ENCODE measurements around the gene HVCN1.

The HVCN1 gene

GRCh38 chr12:110698171-110698902, 9.4 kb upstream of the HVCN1 start:
- DNase-seq, result peak; percentile 73

GRCh38 chr12:110697236-110697635, 8.3 kb upstream of the HVCN1 start:
- no peak for DNase-seq

GRCh38 chr12:110696283-110696682, 7.4 kb upstream of the HVCN1 start:
- DNase-seq, result no peak

- no peak for DNase-seq
These were observed 5.5 kb upstream of the HVCN1 start for GRCh38 chr12:110694330-110694901.

DNA sequence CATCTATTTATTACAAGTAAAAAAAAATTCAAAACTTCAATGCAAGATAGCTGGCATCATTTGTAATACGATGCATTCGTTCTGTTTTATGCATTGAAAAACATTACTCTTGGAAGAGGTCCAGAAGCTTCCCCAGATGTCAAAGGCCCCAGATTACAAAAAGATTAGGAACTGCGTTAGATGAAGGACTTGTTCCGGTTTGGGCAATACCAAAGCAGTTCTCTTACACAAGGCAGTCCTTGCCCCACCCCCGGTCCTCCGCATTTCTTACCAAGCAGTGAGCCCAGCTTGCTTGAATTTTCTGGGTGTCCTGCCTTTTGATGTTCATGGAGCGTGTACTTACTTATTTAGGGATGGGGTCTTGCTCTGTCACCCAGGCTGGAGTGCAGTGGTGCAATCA, 4.8 kb upstream of the HVCN1 start:
- DNase-seq, result no peak

DNA sequence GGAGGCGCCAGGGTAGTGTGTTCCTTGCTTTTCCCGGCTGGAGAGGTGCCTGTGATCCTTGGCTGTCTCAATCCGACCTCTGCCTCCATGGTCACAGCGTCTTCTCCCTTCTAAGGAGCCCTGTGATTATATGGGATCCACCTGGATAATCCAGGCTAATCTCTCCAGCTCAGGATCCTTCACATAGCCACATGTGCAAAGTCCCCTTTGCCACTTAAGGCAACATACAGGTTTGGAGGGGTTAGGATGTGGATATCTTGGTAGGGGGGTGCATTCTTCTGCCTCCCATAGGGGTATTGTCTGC, 1.2 kb upstream of the HVCN1 start:
- DNase-seq, result no peak

GRCh38 chr12:110689281-110690126, 589 bp upstream of the HVCN1 start:
- DNase-seq, result peak; percentile 59

DNA sequence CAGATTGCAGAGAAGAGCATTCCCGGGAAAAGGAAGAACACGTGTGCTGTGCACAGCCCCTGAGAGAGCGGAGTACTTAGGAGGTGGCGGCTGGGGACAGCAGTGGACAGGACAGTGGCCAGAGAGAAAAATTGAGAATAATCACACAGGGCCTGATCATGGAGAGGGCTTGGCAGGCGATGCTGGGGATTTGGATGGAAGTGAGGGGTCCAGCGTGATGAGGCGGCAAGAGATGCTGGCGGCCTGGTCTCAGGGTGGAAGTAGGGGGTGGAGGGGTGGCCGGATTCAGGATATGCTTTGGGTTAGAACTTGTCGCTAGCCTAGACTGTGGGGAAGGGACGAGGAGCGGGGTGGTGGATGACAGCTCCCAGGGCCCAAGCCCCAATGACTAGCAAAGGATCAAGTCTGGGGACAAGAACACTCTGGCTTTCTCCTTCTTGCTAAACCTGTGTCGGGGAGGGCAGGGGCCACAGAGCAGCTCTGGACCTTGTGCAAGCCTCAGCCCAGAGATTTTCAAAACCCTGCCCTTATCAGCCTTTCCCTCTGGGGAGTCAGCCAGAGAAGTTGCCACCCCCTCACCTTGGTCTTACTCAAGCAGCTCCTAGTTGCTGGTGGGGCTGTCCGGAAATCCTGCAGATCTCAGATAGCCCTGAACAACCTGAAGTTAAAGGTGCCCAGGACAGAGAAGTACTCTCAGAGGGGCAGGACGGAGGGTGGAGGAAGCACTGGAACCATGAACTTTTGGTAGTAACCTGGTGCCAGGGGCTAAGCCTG, 1.3 kb downstream of the HVCN1 start:
- DNase-seq, result no peak

GRCh38 chr12:110686294-110686903, 2.5 kb downstream of the HVCN1 start:
- DNase-seq, result no peak

DNA sequence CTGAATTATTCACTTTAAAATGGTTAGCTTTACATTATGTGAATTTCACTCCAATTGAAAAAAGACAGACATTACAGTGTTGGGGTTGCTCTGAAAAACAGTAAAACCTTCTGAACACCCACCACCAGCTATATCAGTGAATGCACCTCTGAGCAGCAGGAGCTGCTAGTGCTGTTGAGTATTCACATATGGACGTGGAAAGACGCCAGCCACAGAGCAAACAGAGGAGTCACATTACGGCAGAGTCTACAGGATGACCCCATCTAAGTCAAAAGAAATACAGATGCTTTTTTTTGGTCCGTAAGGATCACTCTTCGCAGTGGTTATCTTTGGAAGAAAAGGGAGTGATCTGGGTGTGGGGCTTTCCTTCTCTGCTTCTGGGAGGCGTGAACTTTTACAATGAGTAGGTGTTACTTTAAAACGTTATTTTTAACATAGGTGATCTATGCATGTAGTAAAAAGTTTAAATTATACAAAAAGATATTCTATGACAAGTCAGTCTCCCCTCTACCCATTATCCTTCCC, 4.5 kb downstream of the HVCN1 start:
- no peak for DNase-seq

DNA sequence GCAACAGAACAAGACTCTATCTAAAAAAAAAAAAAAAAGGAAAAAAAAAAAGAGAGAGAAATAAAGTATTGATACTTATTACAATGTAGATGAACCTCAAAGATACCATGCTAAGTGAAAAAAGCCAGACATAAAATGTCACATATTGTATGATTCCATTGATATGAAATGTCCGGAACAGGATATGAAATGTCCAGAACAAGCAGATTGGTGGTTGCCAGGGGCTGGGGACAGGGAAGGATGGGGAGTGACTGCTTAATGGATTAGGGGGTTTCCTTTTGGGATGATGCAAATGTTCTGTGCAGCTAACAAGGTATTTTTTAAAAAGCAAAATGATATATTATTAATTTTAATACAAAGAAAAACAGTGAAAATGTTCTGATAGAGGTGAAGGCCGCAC, 5.0 kb downstream of the HVCN1 start:
- DNase-seq, result no peak

GRCh38 chr12:110680032-110680431, 8.9 kb downstream of the HVCN1 start:
- DNase-seq, result no peak

DNA sequence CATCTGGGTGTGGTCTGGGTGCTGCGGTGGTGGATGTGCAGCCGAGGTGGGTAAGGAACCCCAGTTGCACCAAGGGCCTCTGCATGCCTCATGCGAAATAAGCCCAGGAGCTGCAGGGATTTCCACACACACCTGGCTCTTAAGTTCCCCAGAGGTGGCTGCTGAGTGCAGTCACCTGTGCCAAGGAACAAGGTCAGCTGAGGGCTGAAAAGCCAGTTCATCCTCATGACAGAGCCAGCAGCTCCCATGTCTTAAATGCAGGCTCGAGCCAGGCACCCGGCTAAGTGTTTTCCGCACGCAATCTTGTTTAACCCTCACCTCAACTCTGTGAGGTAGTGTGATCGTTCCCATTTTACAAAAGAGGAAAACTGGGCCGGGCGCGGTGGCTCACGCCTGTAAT, 9.7 kb downstream of the HVCN1 start:
- DNase-seq, result no peak

DNA sequence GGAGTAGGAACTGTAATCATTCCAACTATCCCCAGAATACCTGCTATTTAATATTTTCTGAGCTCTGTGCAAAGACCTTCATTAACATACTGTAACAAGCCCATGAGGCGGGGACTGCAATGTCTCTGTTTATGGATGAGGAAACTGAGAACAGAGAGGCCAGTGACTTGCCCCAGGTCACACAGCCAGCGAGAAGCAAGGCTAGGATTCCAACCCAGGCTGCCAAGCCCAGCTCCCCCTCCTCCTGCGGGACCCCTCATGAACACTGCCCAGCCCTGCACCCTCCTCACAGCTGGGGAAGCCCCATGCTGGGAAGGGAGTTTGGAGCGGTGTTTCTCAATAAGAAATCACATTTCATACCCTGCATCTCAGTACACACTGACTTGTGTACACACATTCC, 10.9 kb downstream of the HVCN1 start:
- DNase-seq, result no peak

DNA sequence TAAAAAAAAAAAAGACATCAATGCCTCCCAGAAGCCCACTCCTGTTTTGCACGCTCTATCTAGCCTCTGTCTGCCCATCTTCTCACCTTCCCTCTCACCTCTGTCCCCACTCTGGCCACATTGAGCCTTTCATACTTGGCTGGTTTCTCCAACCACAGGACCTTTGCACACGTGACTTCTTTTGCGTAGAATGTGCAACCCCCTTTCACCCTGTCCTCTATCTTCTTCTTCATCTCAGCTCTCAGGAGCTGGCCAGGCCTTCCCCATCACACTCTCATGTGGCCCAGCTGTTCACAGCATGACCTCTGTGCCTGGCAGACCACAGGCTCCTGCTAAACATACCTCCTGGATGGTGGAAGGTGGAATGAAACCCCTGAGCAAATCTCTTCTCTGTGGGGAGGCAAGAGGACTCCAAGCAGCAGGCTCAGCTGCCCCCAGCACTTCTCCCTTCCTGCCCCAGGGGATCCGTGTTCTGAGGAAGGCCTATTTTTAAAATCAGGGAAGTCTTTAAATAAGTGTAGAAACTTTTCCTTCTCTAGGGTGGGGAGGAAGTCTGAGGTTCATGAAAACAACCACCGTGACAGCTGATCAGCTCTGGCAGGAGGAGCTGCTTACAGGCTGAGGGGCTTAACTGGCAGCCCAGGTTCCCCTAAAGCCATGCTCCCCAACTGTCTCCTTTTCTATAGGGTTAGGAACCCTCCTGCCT, 11.6 kb downstream of the HVCN1 start:
- no peak for DNase-seq

DNA sequence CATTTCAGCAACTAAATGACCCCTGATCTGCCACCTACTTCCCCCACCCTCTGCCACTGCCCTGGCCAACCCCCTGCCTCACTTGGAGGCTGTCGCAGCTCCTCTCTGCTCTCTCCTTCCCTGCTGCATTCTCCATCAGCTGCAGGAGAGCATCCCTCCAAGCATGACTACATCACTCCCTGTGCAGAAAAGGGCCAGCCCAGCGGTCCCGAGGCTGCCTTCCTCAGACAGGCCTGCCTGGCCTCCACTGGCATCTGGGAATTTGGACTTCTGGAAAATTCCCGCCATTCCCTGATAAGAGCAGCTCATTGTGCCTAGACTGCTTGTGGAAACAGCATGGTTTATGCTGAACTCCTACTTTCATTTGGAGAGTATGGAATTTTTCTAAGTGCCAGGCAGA, 12.7 kb downstream of the HVCN1 start:
- no peak for DNase-seq

- DNase-seq, result no peak
These were observed 18.7 kb downstream of the HVCN1 start for GRCh38 chr12:110670161-110670701.

DNA sequence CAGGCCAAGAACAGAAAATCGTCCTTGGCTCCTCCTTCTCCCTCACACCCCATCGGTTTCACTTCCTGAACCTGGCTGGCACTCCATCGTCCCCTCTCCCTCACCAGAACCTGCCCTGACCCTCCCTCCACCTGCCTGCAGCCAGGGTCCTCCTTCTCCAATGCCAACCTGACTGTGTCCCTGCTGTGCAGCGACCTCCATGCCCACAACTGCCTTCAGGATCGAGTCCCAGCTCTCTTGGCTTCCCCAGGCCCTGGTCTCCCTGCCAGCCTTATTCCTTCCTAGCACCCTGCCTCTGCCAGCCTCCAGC, 19.8 kb downstream of the HVCN1 start:
- DNase-seq, result no peak

- no peak for DNase-seq
These were observed 20.3 kb downstream of the HVCN1 start for GRCh38 chr12:110668480-110669192.

DNA sequence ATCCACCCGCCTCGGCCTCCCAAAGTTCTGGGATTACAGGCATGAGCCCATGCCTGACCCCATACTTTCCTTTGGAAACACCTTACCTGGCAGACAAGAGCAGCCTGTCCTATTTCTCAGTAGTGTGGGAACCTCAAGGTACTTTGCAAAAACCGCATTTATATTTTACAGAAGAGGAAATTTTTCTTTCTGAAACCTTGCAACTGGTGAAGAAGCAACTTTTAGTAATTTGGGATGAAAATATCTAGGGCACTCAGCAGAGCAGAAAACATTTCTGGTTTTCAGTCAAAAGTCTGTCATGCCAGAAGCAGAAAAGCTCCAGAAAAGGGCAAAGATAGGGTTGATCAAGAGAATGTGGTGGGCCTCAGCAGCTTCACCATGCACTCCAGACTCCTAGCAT, 21.2 kb downstream of the HVCN1 start:
- no peak for DNase-seq

DNA sequence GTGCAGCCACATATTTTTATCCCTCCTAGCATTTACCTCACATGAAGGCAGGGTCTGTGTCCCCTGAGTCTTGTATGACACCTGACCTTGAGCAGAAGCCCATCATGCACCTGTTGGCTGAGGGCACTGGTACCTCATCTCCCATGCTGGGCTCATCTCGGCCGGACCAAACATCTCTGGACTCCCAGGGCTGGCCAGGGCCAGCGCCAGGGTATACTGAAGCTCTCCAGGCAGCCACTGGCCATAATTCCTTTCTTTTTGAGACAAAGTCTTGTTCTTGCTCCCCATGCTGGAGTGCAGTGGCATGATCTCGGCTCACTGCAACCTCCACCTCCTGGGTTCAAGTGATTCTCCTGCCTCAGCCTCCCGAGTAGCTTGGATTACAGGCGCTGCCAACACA, 22.0 kb downstream of the HVCN1 start:
- DNase-seq, result no peak

Data from activated T-cell treated with anti-CD3 and anti-CD28 coated beads, Interleukin-2, amount 50 U/mL, for 1 hour (primary cell).